Dedifferentiated amniotic fluid mesenchymal stem cell (primary cell): ENCODE results near the gene CTIF.
"Not testable (repeated sequence)": the region's sequence is repeated elsewhere in the genome, so short reads cannot be mapped to it uniquely, and the experiment has no call there.

Experiments used
- DNase-seq: peaks from one replicate; pipeline ENCODE4 v3.0.0-alpha.2; 2016; ENCODE audit errors: extremely low spot score

Gene CTIF

GRCh38 chr18:48868468-48869466, 329.9 kb downstream of the CTIF start:
- DNase-seq, result no peak

GRCh38 chr18:48869591-48869990, 330.8 kb downstream of the CTIF start:
- no peak for DNase-seq

- DNase-seq, result not testable (repeated sequence)
These were observed 332.1 kb downstream of the CTIF start for GRCh38 chr18:48870926-48871325.

GRCh38 chr18:48871391-48872166, 332.7 kb downstream of the CTIF start:
- DNase-seq, result no peak

- peak; percentile 45 for DNase-seq
These were observed 333.7 kb downstream of the CTIF start for GRCh38 chr18:48872234-48873145.

- DNase-seq, result no peak
These were observed 335.4 kb downstream of the CTIF start for GRCh38 chr18:48874233-48874632.

- DNase-seq, result no peak
These were observed 335.9 kb downstream of the CTIF start for GRCh38 chr18:48874701-48875162.

- no peak for DNase-seq
These were observed 336.6 kb downstream of the CTIF start for GRCh38 chr18:48875314-48875941.

GRCh38 chr18:48875942-48876511, 337.2 kb downstream of the CTIF start:
- no peak for DNase-seq

- DNase-seq, result no peak
These were observed 337.8 kb downstream of the CTIF start for GRCh38 chr18:48876590-48876989.

GRCh38 chr18:48877941-48878340, 339.1 kb downstream of the CTIF start:
- DNase-seq, result no peak

- no peak for DNase-seq
These were observed 339.6 kb downstream of the CTIF start for GRCh38 chr18:48878471-48878870.

GRCh38 chr18:48879008-48879431, 340.2 kb downstream of the CTIF start:
- DNase-seq, result no peak

GRCh38 chr18:48880931-48881330, 342.1 kb downstream of the CTIF start:
- DNase-seq, result no peak

GRCh38 chr18:48882379-48882778, 343.5 kb downstream of the CTIF start:
- no peak for DNase-seq

GRCh38 chr18:48884306-48884705, 345.5 kb downstream of the CTIF start:
- no peak for DNase-seq

- no peak for DNase-seq
These were observed 345.9 kb downstream of the CTIF start for GRCh38 chr18:48884771-48885170.

- DNase-seq, result no peak
These were observed 346.6 kb downstream of the CTIF start for GRCh38 chr18:48885266-48885923.

- no peak for DNase-seq
These were observed 347.1 kb downstream of the CTIF start for GRCh38 chr18:48885924-48886400.
